HG03342 (cell line): ENCODE measurements around the gene FZD2.
"Not testable (repeated sequence)": the region's sequence is repeated elsewhere in the genome, so short reads cannot be mapped to it uniquely, and the experiment has no call there.

ENCODE experiments used
- ATAC-seq: cut with Tn5 transposase; IDR thresholded peaks from one replicate; pipeline ENCODE4 v1.9.1; 2021; ENCODE audit warnings: mild to moderate bottlenecking, moderate library complexity; ENCODE audit not compliant: unreplicated experiment

FZD2 gene

DNA sequence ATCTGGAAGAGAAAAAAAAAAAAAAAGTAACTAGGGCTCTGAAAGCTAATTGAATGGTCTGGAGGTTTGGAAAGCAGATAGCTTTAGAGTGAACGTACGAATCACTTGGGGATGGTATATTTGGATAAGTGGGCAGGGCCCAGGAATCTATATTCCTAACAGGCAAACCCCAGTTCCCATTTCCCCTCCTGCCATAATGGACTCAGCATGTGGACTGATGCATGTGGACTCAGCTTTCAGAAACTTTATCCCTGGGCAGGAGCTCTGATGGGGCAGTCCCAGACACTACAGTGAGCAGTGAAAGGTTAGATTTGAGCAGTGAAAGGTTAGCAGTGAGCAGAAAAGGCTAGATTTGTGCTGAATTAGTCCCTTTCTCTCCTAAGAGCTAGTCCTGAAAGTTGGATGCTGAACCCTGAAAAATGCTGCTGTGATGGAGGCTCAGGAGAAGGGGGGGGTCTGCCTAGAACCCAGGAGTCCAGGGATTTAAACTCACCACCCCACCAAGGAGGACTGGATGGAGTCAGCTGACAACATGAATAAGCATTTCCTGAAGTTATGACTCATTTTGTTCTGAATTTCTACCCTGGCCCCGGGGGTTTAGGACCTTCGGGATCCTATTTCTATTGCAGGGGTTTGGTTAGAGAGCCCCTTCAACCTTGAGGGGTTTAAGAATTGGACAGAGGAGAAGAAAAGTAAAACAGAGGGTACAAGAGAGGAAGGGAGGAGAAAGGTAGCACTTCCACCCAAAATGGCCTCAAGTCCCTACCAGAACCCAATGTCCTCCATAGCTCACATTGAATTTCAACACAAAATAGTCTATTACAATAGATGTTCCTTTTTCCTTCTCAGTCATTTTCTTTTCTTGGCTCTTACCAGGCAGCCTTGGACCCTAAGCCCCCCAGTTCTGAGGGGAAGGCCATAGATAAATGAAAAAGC, 10.3 kb upstream of the FZD2 start:
- ATAC-seq: no peak

DNA sequence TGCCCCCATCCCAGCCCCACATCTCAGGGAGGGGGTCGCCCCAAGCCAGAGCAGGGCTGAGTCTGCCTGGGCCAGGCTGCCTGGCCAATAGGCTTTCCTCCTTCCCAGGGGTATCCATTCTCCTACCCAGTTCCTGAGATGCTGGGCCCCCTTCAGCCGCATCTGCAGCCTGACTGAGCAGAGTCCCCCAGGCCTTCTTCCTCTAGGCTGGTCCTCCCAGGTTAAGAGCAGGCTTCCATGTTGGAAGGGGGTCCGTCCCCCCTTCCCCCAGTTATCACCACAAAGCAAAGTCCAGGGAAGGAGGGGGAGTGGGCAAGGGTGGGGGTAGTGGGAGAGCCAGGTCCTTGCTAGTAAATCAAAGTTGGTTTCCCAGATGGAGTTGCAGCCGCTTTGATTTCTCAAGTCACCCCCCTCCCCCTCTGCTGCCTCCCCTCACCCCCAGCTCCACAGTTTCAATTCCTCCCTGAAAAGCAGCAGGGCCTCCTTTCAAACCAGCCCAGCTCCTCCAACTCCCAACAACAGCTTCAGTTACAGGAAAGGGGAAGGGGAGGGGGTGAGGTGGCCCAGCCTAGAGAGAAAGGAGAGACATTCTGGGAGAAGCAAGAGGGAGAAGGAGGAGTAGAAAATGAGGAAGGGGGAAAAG, 9.5 kb upstream of the FZD2 start:
- ATAC-seq: no peak

DNA sequence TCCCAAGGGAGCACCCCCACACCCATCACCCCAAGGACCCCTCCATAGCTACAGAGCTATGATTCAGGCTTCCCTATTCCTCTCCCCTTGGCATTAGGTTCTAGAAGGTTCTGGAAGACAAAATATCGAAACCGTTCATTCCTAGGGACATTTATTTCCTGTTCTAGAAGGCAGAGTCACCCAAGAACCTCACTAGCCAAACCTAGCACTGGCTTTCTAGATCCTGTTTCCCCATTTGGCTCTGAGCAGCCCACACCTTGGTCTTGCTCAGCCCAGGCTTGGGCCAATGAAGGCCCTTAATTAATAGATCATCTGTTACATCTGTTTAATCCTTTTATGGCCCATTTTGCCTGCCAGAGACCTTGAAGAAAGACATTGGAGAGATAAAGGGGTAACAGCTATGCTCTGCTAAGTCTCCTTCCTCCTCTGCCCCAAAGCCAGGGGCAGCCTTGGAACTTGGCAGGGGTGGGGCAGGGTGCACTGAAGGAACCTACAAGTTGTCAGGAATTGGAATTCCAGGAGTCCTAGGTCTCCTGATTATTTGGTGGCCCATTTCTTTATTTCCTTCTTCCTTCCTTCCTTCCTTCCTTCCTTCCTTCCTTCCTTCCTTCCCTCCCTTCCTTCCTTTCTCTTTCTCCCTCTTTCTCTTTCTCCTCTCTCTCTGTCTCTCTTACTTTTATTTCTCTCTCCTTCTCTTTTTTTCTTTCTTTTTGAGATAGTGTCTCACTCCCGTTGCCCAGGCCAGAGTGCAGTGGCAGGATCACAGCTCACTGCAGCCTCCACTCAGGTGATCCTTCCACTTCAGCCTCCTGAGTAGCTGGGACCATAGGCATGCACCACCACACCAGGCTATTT, 8.7 kb upstream of the FZD2 start:
- no peak for ATAC-seq

DNA sequence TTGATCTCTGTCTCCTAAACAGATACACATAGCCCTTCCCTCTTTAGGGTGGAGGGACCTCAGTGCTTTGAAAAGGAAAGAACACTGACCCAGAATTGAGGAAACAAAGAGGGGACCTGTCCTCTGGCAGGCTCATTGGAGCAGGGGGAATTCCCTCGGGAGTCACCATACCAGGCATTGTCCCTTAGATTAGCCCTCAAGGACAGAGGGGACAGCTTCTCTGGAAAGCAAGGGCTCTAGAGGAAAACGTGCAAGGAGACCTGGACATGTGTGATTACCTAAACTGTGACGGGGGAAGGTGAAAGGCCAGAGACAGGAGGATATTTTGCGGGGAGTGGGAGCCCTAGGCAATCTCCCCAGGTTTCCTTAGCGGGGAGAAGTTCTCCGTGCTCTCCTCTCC, 7.6 kb upstream of the FZD2 start:
- ATAC-seq: no peak

DNA sequence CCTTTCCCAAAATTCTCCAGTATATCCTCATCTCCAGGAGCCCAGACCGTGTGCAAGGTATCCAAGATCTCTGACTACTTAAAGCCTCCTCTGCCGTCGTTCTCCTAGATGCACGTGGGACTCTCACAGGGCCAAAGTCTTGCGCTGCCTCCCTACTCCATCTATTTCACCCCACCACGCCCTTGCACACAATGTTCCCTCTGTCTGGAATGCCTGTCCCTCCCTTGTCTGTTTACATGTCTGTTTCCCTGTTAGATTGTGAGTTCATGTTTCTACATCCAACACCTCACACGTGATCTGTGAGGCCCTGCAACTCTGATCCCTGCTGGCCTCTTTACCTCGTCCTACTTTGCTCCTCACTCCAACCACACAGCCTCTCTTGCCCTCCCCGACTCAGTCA, 4.9 kb upstream of the FZD2 start:
- no peak for ATAC-seq

DNA sequence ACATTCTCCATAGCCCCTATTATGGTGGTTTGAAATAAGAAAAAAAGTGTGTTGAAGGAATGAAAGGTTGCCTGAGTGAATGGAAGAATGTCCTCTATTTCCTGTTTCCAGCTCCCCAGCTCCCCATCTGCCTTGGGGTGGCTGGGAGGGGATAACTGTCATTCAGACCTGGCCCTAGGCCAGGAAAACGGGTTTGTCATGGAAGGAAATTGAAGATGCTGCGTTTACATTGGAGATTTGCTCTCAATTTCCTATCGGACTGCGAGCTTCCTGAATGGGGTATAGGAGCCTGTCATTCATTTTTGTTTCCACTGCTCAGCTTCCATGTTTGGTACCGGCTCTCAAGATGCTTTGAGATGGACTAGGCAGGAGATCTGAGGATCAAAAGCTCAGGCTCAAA, 2.2 kb upstream of the FZD2 start:
- ATAC-seq: no peak

DNA sequence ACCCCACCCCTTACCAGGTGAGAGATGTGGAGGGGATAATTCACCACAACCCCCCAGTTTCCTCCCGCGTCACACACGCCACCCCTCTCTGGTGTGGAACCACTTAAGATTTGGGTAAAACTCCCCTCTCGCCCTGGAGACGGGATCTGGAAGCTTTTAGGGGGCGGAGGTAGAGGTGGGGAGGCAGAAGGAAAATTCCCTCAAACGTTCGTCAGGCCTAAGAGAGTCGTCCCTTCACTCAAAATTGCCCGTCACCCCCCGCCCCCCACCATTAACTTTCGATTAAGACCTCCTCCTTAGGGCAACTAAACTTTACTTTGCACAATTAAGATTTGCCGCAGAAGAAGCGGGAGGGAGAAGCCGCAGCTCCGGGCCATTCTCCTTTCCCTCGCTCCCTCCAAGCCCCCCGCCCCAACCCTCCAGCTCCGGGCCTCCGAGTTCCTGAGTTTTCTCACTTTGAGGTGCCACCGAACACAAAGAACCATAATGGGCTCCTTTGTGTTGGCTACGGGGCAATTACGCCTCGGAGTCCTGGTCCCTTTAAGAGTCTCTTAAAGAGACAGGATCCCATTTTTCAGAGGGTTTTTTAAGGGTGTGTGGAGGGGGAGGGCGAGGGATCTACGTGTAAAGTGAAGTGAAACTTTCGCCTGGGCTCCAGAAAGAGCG, 985 bp upstream of the FZD2 start:
- no peak for ATAC-seq

DNA sequence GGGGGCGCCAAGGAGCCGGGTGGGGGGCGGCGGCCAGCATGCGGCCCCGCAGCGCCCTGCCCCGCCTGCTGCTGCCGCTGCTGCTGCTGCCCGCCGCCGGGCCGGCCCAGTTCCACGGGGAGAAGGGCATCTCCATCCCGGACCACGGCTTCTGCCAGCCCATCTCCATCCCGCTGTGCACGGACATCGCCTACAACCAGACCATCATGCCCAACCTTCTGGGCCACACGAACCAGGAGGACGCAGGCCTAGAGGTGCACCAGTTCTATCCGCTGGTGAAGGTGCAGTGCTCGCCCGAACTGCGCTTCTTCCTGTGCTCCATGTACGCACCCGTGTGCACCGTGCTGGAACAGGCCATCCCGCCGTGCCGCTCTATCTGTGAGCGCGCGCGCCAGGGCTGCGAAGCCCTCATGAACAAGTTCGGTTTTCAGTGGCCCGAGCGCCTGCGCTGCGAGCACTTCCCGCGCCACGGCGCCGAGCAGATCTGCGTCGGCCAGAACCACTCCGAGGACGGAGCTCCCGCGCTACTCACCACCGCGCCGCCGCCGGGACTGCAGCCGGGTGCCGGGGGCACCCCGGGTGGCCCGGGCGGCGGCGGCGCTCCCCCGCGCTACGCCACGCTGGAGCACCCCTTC, 484 bp downstream of the FZD2 start:
- ATAC-seq: no peak

DNA sequence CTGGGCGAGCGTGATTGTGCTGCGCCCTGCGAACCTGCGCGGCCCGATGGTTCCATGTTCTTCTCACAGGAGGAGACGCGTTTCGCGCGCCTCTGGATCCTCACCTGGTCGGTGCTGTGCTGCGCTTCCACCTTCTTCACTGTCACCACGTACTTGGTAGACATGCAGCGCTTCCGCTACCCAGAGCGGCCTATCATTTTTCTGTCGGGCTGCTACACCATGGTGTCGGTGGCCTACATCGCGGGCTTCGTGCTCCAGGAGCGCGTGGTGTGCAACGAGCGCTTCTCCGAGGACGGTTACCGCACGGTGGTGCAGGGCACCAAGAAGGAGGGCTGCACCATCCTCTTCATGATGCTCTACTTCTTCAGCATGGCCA, 1.0 kb downstream of the FZD2 start:
- ATAC-seq: no peak

DNA sequence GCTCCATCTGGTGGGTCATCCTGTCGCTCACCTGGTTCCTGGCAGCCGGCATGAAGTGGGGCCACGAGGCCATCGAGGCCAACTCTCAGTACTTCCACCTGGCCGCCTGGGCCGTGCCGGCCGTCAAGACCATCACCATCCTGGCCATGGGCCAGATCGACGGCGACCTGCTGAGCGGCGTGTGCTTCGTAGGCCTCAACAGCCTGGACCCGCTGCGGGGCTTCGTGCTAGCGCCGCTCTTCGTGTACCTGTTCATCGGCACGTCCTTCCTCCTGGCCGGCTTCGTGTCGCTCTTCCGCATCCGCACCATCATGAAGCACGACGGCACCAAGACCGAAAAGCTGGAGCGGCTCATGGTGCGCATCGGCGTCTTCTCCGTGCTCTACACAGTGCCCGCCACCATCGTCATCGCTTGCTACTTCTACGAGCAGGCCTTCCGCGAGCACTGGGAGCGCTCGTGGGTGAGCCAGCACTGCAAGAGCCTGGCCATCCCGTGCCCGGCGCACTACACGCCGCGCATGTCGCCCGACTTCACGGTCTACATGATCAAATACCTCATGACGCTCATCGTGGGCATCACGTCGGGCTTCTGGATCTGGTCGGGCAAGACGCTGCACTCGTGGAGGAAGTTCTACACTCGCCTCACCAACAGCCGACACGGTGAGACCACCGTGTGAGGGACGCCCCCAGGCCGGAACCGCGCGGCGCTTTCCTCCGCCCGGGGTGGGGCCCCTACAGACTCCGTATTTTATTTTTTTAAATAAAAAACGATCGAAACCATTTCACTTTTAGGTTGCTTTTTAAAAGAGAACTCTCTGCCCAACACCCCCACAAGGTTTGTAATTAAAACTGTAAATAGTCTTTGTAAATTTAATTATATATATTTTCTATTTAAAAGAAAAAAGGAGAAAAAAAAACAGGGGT, 1.7 kb downstream of the FZD2 start:
- no peak for ATAC-seq

DNA sequence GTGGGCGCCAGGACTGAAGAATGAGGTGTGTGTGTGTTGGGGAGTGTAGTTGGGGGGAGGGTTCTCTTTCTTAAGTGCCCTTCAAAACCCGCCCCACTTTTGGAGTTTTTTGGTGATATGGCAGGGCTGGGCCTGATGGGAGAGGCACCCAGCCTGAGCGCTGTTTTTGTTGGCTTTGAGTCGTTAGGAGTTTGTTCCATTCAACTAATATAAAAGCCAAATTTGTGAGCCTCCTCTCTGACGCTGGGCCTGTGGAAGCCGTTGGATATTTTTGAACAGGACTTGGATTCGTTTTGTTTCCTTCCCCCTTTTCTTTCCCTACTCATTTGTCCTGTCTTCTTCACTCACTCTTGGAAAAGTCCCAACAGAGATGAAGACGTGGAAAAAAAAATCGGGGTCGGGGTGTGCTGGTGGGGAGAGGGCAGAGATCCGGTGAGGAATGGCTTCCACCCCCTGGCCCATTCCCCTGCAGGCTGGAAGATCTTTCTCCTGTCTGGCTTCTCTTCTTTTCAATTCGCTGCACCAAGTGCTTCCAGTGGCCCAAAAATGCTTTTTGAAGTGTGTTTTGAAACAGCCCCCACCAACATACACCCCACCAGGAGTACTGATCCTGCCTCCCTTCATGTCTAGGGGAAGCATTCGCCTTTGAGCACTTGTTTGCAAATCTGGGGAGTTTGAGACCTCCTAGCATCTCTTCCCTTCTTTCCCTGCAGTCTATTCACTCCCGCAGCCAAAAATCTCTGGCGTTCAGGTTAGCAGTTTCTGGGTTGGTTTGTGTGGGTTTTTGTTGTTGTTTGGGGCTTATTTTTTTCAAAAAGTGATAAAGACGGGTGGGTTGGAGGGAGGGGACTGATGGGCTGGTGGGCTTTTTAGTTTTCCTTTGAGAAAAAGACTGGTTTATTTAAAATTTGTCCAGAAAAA, 2.6 kb downstream of the FZD2 start:
- no peak for ATAC-seq

DNA sequence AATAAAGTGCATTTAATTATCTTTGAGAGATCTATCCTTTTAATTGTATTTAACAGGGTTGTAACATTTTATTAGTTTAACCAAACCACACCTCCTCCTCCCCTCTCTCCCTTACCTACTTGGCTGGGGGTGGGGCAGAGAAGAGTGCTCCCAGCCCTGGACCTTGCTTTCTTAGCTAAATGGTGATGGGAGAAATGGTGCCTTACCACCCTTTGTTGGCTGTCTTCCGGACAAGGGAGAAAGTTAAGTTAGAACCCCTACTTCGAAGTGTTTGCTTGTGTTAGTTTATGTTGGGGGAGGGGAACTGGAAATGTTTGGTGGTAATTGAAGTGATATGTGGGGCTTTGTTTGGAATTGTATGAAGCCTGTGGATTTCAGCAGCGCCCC, 3.9 kb downstream of the FZD2 start:
- ATAC-seq: no peak

DNA sequence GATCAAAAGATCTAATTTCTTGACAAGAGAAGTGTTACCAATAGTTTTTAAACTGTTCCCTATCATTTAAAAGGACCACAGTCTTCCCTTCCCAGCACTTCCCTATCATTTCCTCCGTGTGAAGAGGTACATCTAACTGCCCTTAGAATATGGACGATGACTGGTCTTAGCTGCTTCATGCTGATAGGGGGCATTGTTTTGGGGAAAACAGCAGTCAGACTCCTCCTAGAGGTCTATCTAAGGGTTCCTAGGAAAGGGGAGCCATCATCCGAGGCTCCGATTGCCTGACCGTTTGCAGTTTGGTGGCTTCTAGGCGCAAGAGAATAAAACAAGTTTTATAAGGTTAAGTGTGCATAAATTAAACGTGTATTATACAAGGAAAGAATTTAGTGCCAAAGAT, 7.1 kb downstream of the FZD2 start:
- no peak for ATAC-seq

DNA sequence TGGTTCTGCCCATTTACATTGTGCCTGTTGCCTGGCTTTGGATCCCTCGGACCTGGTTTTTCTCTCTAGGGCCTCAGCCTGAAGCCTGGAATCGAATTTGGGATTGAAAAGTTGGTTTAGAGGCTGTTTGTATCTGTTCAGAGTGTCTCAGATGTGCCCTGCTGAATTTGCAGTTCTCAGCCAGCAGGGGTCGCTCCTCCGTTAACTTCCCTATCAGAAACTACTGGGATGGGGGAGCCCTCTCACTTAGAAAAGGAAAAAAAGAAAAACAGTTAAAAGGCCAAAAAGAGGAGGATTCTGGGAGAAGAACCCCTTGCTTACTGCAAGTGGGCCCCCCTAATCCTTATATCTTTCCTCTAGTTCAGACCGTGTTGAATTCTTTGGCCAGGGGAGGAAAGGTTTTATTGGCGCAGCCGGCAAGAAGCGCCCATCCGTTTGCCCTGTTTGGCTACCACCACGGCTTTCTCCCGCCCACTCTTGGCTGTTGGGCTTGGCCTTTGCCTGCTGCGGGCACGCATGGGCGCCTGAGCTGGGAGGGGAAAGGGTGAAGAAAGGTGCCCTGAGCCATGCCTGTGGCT, 8.7 kb downstream of the FZD2 start:
- ATAC-seq: no peak

DNA sequence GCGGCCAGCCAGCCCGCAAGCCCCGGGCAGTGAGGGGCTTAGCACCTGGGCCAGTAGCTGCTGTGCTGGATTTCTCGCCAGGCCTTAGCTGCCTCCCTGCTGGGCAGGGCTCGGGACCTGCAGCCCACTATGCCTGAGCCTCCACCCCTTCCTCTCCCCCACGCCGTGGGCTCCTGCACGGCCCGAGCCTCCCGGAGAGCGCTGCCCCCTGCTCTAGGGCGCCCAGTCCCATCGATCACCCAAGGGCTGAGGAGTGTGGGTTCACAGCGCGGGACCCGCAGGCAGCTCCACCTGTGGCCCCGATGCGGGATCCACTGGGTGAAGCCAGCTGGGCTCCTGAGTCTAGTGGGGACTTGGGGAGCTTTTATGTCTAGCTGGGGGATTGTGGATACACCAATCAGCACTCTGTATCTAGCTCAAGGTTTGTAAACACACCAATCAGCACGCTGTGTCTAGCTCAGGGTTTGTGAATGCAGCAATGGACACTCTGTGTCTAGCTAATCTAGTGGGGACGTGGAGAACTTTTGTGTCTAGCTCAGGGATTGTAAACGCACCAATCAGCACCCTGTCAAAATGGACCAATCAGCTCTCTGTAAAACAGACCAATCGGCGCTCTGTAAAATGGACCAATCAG, 11.1 kb downstream of the FZD2 start:
- not testable (repeated sequence) for ATAC-seq

DNA sequence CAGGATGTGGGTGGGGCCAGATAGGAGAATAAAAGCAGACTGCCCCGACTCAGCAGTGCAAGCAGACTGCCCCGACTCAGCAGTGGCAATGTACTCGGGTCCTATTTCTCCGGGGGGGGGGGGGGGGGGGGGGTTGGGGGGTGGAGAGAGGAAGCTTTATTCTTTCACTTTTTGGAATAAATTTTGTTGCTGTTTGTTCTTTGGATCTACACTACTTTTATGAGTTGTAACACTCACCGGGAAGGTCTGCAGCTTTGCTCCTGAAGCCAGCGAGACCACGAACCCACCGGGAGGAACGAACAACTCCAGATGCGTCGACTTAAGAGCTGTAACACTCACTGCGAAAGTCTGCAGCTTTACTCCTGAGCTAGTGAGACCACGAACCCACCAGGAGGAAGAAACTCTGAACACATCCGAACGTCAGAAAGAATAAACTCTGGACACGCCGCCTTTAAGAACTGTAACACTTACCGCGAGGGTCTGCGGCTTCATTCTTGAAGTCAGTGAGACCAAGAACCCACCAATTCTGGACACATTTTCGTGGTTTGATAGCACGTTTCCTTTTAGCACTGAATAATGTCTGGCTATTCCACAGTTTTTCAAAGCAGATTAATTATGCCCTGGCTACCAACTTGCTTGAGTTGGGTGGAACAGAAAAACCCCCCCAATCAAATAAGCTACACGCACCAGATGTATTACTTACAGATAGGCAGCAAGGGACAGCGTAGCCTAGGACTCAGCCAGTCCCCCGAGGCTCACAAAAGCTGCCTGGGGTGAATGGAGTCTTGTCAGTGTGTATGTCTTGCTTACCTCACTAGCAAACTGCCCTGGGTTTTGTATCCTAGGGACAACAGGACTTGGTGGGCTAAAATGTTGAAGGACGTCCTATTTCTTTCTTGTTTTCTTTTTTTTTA, 11.9 kb downstream of the FZD2 start:
- no peak for ATAC-seq

DNA sequence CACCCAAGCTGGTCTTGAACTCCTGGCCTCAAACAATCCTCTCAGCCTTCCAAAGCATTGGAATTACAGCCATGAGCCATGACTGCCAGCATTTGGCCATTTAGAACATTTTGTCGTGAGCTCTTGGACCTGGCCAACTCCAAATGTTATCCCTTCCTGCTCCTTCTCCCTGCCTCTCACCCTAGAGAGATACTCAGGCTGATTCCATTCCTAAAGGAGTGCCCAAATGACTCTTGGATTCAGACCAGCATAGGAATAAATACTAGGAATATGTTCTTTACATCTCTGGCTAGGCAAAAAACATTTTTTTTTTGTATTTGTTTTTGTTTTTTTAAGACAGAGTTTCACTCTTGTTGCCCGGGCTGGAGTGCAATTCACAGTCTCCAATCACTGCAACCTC, 15.5 kb downstream of the FZD2 start:
- no peak for ATAC-seq
